SU-DHL-6 (cell line): ENCODE results near the gene COL7A1.

Experiments used
- H2AFZ ChIP-seq: fragments of 200-600 bp; sonication (generic); 2 replicates; pipeline ENCODE4 v1.6.1; 2014; ENCODE audit warnings: low read depth, mild to moderate bottlenecking, moderate library complexity, mixed read lengths, antibody characterized with exemption, low read length; ENCODE audit not compliant: severe bottlenecking
- H3F3A ChIP-seq: fragments of 200-600 bp; shearing (Covaris generic); 2 replicates; pipeline ENCODE4 v1.6.0; 2016; ENCODE audit warnings: antibody characterized with exemption, mild to moderate bottlenecking; ENCODE audit not compliant: insufficient read depth
- H3K27ac ChIP-seq: fragments of 200-600 bp; sonication (generic); 2 replicates; pipeline ENCODE4 v1.5.1; 2016; ENCODE audit warnings: low read depth, mild to moderate bottlenecking, low read length, moderate library complexity, mixed read lengths
- H3K27me3 ChIP-seq: fragments of 200-600 bp; sonication (generic), shearing (Covaris generic); 2 replicates; pipeline ENCODE4 v1.6.0; 2014; ENCODE audit warnings: mild to moderate bottlenecking, low read length
- H3K36me3 ChIP-seq: fragments of 200-600 bp; sonication (generic); 2 replicates; pipeline ENCODE4 v1.6.1; 2014; ENCODE audit warnings: mild to moderate bottlenecking, low read length, mixed read lengths
- H3K4me2 ChIP-seq: fragments of 300-600, 200-600 bp; shearing (Covaris generic), sonication (generic); 2 replicates; pipeline ENCODE4 v1.6.0; 2014; ENCODE audit warnings: low read length, low read depth, mild to moderate bottlenecking; ENCODE audit not compliant: poor library complexity, severe bottlenecking
- H3K4me3 ChIP-seq: fragments of 200-600 bp; sonication (generic); 2 replicates; pipeline ENCODE4 v1.5.1; 2014; ENCODE audit warnings: antibody characterized with exemption, low read length, mild to moderate bottlenecking, mixed read lengths; ENCODE audit not compliant: insufficient read depth, poor library complexity, severe bottlenecking
- H3K79me2 ChIP-seq: fragments of 200-600 bp; sonication (generic); 2 replicates; pipeline ENCODE4 v1.6.1; 2014; ENCODE audit warnings: mild to moderate bottlenecking, low read length, moderate library complexity; ENCODE audit not compliant: insufficient read depth
- H3K9ac ChIP-seq: fragments of 200-600 bp; sonication (generic); 2 replicates; pipeline ENCODE4 v1.7.0; 2014; ENCODE audit warnings: mild to moderate bottlenecking, low read length
- H3K9me2 ChIP-seq: fragments of 200-600 bp; sonication (generic); replicated peaks from 2 replicates; pipeline ENCODE4 v1.6.1; 2014; ENCODE audit warnings: low read length; ENCODE audit not compliant: insufficient read depth
- H3K9me3 ChIP-seq: fragments of 200-600 bp; sonication (generic); 2 replicates; pipeline ENCODE4 v1.6.1; 2014; ENCODE audit warnings: low read length, mixed read lengths; ENCODE audit not compliant: insufficient read depth
- H4K20me1 ChIP-seq: fragments of 200-600 bp; sonication (generic); 2 replicates; pipeline ENCODE4 v1.6.1; 2014; ENCODE audit warnings: low read depth, mild to moderate bottlenecking, antibody characterized with exemption, low read length, moderate library complexity, mixed read lengths
- CTCF ChIP-seq: fragments of 200-600 bp; sonication (generic); IDR thresholded peaks from one replicate; pipeline ENCODE4 v1.5.1; 2017; ENCODE audit warnings: antibody characterized with exemption, mild to moderate bottlenecking, low read length, moderate library complexity; ENCODE audit not compliant: insufficient read depth, poor library complexity, severe bottlenecking
- EZH2phosphoT487 ChIP-seq: fragments of 200-600 bp; sonication (generic), shearing (Covaris generic); conservative IDR thresholded peaks from 2 replicates; pipeline ENCODE4 v1.6.1; 2018; ENCODE audit warnings: mild to moderate bottlenecking, antibody characterized with exemption, low read length, moderate library complexity, mixed read lengths

COL7A1 gene

GRCh38 chr3:48575366-48575765, 19.8 kb downstream of the COL7A1 start:
- H3K4me2 ChIP-seq, result no peak overlapping the region
- TF ChIP-seq CTCF (no peak), EZH2phosphoT487 (no peak)
- H3K36me3 ChIP-seq, result no peaks in the 10 kb centered on the region

GRCh38 chr3:48573973-48574585, 21.1 kb downstream of the COL7A1 start:
- Histone ChIP-seq H3K27me3 (no peaks in the 10 kb centered on the region), H3F3A (no peaks in the 10 kb centered on the region), H3K27ac (no peak overlapping the region), H3K36me3 (no peaks in the 10 kb centered on the region), H3K4me3 (no peak overlapping the region), H3K79me2 (no peaks in the 10 kb centered on the region), H3K9me3 (no peaks in the 10 kb centered on the region), H3K9ac (no peak overlapping the region), H4K20me1 (no peaks in the 10 kb centered on the region), H3K9me2 (no peaks in the 10 kb centered on the region), H3K4me2 (no peak overlapping the region), H2AFZ (no peak overlapping the region)
- TF ChIP-seq CTCF (no peak), EZH2phosphoT487 (no peak)

More at GRCh38 chr3:48575366-48575765, 19.8 kb downstream of the COL7A1 start:
- H3K9me3 ChIP-seq, result no peaks in the 10 kb centered on the region
- H3K27ac ChIP-seq, result no peak overlapping the region
- H4K20me1 ChIP-seq, result no peaks in the 10 kb centered on the region
- no peak overlapping the region for H2AFZ ChIP-seq
- no peaks in the 10 kb centered on the region for H3K79me2 ChIP-seq
- H3K9ac ChIP-seq, result no peak overlapping the region
- no peak overlapping the region for H3K4me3 ChIP-seq
- H3F3A ChIP-seq, result no peaks in the 10 kb centered on the region
- no peaks in the 10 kb centered on the region for H3K9me2 ChIP-seq
- H3K27me3 ChIP-seq, result no peaks in the 10 kb centered on the region

GRCh38 chr3:48572517-48572916, 22.6 kb downstream of the COL7A1 start:
- Histone ChIP-seq H3K36me3 (no peaks in the 10 kb centered on the region), H3K9ac (no peak overlapping the region), H3K27me3 (no peaks in the 10 kb centered on the region), H3F3A (no peaks in the 10 kb centered on the region), H3K9me3 (no peaks in the 10 kb centered on the region), H3K4me3 (no peak overlapping the region), H4K20me1 (no peaks in the 10 kb centered on the region), H2AFZ (no peak overlapping the region), H3K79me2 (no peaks in the 10 kb centered on the region), H3K27ac (no peak overlapping the region), H3K4me2 (no peak overlapping the region), H3K9me2 (no peaks in the 10 kb centered on the region)
- TF ChIP-seq CTCF (no peak), EZH2phosphoT487 (no peak)
